Peyer's patch (tissue), 4 donors: Measurements from ENCODE around the gene CYP4Z1. TPM values are rescaled to one million over a fixed set of nuclear protein-coding genes. Genes with fewer than 3 reads are reported as not detected.

ENCODE experiments used
- DNase-seq, 3 donors: peaks; one replicate each; pipeline ENCODE4 v3.0.0-alpha.2; 2017 to 2019
- H3K27ac ChIP-seq, 4 donors: fragments of 200-600 bp; sonication (generic); one replicate each; pipeline ENCODE4 v1.5.1; 2016 to 2019
- H3K27me3 ChIP-seq, 2 donors: fragments of 200-600 bp; sonication (generic); one replicate each; pipeline ENCODE4 v1.5.1; 2019
- H3K36me3 ChIP-seq, 3 donors: fragments of 200-600 bp; sonication (generic); one replicate each; pipeline ENCODE4 v1.5.1; 2016 to 2019
- H3K4me1 ChIP-seq, 4 donors: fragments of 200-600 bp; sonication (generic); one replicate each; pipeline ENCODE4 v1.5.1; 2016 to 2019
- H3K4me3 ChIP-seq, 4 donors: fragments of 200-600 bp; sonication (generic); 1 replicate in 3 of 4; 2 replicates in 1 of 4; pipeline ENCODE4 v1.5.1; 2016 to 2019; ENCODE audit warnings: mild to moderate bottlenecking in 1 of 4
- H3K9me3 ChIP-seq, 4 donors: fragments of 200-600 bp; sonication (generic); one replicate each; pipeline ENCODE4 v1.5.1; 2016 to 2019; ENCODE audit warnings: mild to moderate bottlenecking in 1 of 4
- CTCF ChIP-seq, 6 experiments: fragments of 450-650 bp in 4 of 6; fragments of 200-600 bp in 2 of 6; sonication (generic) in 1 of 6; IDR thresholded peaks; one replicate each; pipeline ENCODE4 v1.5.1; 2017 to 2019; ENCODE audit warnings: antibody characterized with exemption in 6 of 6, mild to moderate bottlenecking in 3 of 6, moderate library complexity in 1 of 6
- POLR2A ChIP-seq, 2 donors: fragments of 450-650 bp; IDR thresholded peaks; one replicate each; pipeline ENCODE4 v1.5.1; 2017; ENCODE audit warnings: antibody characterized with exemption in 2 of 2, mild to moderate bottlenecking in 2 of 2, moderate library complexity in 2 of 2
- total RNA-seq, 4 donors: library from RNA; depleted of rRNA; stranded (reverse); fragments of >200 nt; gene quantifications; one replicate each; pipeline ENCODE4 v1.1.0, GENCODE V29; 2016

Gene CYP4Z1
- 1 to 10 TPM in 1 of 4 donors, under 1 TPM in 1, not detected in 2; 0.94 to 3.3 TPM for total RNA-seq

- H3K36me3 ChIP-seq = no peaks in the 10 kb centered on the region
- no peaks in the 10 kb centered on the region for H3K9me3 ChIP-seq
- TF ChIP-seq CTCF (IDR thresholded peaks at IDR 0.05) (no peak), POLR2A (IDR thresholded peaks at IDR 0.05) (no peak)
- no peak for DNase-seq
- H3K27me3 ChIP-seq = no peaks in the 10 kb centered on the region
- no peak within 1 kb of the TSS for H3K27ac ChIP-seq
- no peak within 1 kb of the TSS for H3K4me3 ChIP-seq
- no peaks in the 10 kb centered on the region for H3K4me1 ChIP-seq
Observed at GRCh38 chr1:47067097-47067594, at the start of gene CYP4Z1. CYP4Z1 (plus strand) TSS chr1:47067231; CDS start chr1:47067491, 260 bp downstream.

- no peak for DNase-seq
- Histone ChIP-seq H3K36me3 (no peaks in the 10 kb centered on the region), H3K27me3 (no peaks in the 10 kb centered on the region), H3K4me1 (peaks cover 0 to 11% (median 0%) of the 10 kb centered on the region in 4 donors), H3K4me3 (no peak overlapping the region), H3K27ac (no peak overlapping the region), H3K9me3 (no peaks in the 10 kb centered on the region)
- TF ChIP-seq POLR2A (IDR thresholded peaks at IDR 0.05) (no peak), CTCF (IDR thresholded peaks at IDR 0.05) (no peak)
Observed at GRCh38 chr1:47021070-47021469, 46.0 kb upstream of the CYP4Z1 start.

GRCh38 chr1:47023268-47024140 is 43.5 kb upstream of the CYP4Z1 start, which contains the start of gene CYP4X1:
CYP4X1 (plus strand) TSS chr1:47023669; CDS start chr1:47023818, 149 bp downstream.
- Histone ChIP-seq H3K9me3 (no peaks in the 10 kb centered on the region), H3K4me3 (peak within 1 kb of the TSS in 2 of 4 donors; percentile 32 to 35), H3K27ac (peak within 1 kb of the TSS in 2 of 4 donors; percentile 32 to 54), H3K4me1 (peaks cover 0 to 11% (median 0%) of the 10 kb centered on the region in 4 donors), H3K27me3 (no peaks in the 10 kb centered on the region), H3K36me3 (no peaks in the 10 kb centered on the region)
- DNase-seq = peak in 1 of 3 donors; percentile 50
- TF ChIP-seq POLR2A (IDR thresholded peaks at IDR 0.05) = no peak

GRCh38 chr1:47024141-47024801 is 42.8 kb upstream of the CYP4Z1 start:
- Histone ChIP-seq H3K27me3 (no peaks in the 10 kb centered on the region), H3K27ac (no peak overlapping the region), H3K4me3 (peak overlapping the region in 2 of 4 donors; percentile 32 to 35), H3K9me3 (no peaks in the 10 kb centered on the region), H3K36me3 (no peaks in the 10 kb centered on the region), H3K4me1 (peaks cover 0 to 11% (median 0%) of the 10 kb centered on the region in 4 donors)
- no peak for TF ChIP-seq POLR2A (IDR thresholded peaks at IDR 0.05)
- no peak for TF ChIP-seq CTCF (IDR thresholded peaks at IDR 0.05)
- no peak for DNase-seq

- H3K27ac ChIP-seq = no peak overlapping the region
- H3K4me3 ChIP-seq = no peak overlapping the region
- TF ChIP-seq POLR2A (IDR thresholded peaks at IDR 0.05) (no peak), CTCF (IDR thresholded peaks at IDR 0.05) (no peak)
- H3K9me3 ChIP-seq = no peaks in the 10 kb centered on the region
- H3K27me3 ChIP-seq = no peaks in the 10 kb centered on the region
- no peaks in the 10 kb centered on the region for H3K36me3 ChIP-seq
- H3K4me1 ChIP-seq = no peaks in the 10 kb centered on the region
- no peak for DNase-seq
Observed at GRCh38 chr1:47030170-47030805, 36.7 kb upstream of the CYP4Z1 start.
